ENCODE measurements around the gene KCNK1. TPM values are rescaled to one million over a fixed set of nuclear protein-coding genes. Genes with fewer than 3 reads are reported as not detected.

Gene KCNK1
- total and polyA plus RNA-seq, 4 donors: 2.5 to 12.3 (median 4.5) TPM

DNA sequence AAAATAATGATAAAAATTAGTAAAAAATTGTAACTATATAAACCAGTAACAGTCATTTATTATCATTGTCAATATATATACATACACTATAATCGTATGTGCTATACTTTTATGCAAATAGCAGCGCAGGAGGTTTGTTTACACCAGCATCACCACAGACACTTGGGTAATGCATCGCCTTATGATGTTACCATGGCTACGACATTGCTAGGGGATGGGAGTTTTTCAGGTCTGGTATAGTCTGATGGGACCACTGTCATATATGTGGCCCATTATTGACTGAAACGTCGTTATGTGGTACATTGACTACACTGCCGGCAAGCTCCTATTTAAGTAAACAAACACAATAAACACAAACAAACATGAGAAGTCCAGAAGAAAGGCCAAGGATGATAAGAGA is 45.6 kb downstream of the KCNK1 start:
- DNase-seq (ENCODE audit: low spot score): no peak

GRCh38 chr1:233661376-233662159 is 47.7 kb downstream of the KCNK1 start:
- Histone ChIP-seq H3K9me3 (ENCODE audit: control insufficient read depth in 4 of 4, low read length in 3 of 4) (no peaks in the 10 kb centered on the region), H3K4me1 (ENCODE audit: control insufficient read depth in 4 of 4, insufficient read depth in 4 of 4, low read length in 3 of 4) (no peaks in the 10 kb centered on the region), H3K27me3 (ENCODE audit: control insufficient read depth in 4 of 4, insufficient read depth in 4 of 4, low read length in 3 of 4) (no peaks in the 10 kb centered on the region), H3K27ac (ENCODE audit: low read depth in 1 of 2, low read length in 2 of 2) (no peak overlapping the region), H3K4me3 (ENCODE audit: low read depth in 1 of 3, low read length in 3 of 3) (no peak overlapping the region), H3K36me3 (ENCODE audit: control insufficient read depth in 4 of 4, insufficient read depth in 3 of 4, low read depth in 1 of 4, low read length in 3 of 4) (peaks cover 0 to 3% (median 0%) of the 10 kb centered on the region in 4 donors), H3K9ac (ENCODE audit: low read depth in 1 of 2, low read length in 2 of 2) (no peak overlapping the region)
- no peak for TF ChIP-seq JUND (IDR thresholded peaks at IDR 0.05)
- DNase-seq (ENCODE audit: low spot score): no peak
- WGBS: 96% methylated on average over 11 of the region's 11 CpGs

More for the DNA sequence above, 45.6 kb downstream of the KCNK1 start:
- H3K4me1 ChIP-seq (ENCODE audit: control insufficient read depth in 4 of 4, insufficient read depth in 4 of 4, low read length in 3 of 4): peaks cover 0 to under 1% (median under 1%) of the 10 kb centered on the region in 4 donors
- H3K9ac ChIP-seq (ENCODE audit: low read depth in 1 of 2, low read length in 2 of 2): no peak overlapping the region
- 92% methylated on average over 7 of the region's 7 CpGs for WGBS
- H3K4me3 ChIP-seq (ENCODE audit: low read depth in 1 of 3, low read length in 3 of 3): no peak overlapping the region
- no peaks in the 10 kb centered on the region for H3K27me3 ChIP-seq (ENCODE audit: control insufficient read depth in 4 of 4, insufficient read depth in 4 of 4, low read length in 3 of 4)
- no peak overlapping the region for H3K27ac ChIP-seq (ENCODE audit: low read depth in 1 of 2, low read length in 2 of 2)
- no peak for TF ChIP-seq NR2F2 (IDR thresholded peaks at IDR 0.05)
- TF ChIP-seq, protein P1, sequence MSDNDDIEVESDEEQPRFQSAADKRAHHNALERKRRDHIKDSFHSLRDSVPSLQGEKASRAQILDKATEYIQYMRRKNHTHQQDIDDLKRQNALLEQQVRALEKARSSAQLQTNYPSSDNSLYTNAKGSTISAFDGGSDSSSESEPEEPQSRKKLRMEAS (IDR thresholded peaks at IDR 0.05): no peak
- no peak for TF ChIP-seq HNF4A (conservative IDR thresholded peaks at IDR 0.05)
- TF ChIP-seq HNF4G (IDR thresholded peaks at IDR 0.05): no peak
- TF ChIP-seq RAD21 (IDR thresholded peaks at IDR 0.05): no peak
- no peak for TF ChIP-seq JUND (IDR thresholded peaks at IDR 0.05)
- no peak for TF ChIP-seq REST (IDR thresholded peaks at IDR 0.05)
- TF ChIP-seq GABPA (IDR thresholded peaks at IDR 0.05 in 1 of 2, conservative IDR thresholded peaks at IDR 0.05 in 1 of 2): no peak
- no peak for TF ChIP-seq CTCF (IDR thresholded peaks at IDR 0.05; ENCODE audit: low read depth, low read length, missing input control)
- H3K9me3 ChIP-seq (ENCODE audit: control insufficient read depth in 4 of 4, low read length in 3 of 4): no peaks in the 10 kb centered on the region
- no peaks in the 10 kb centered on the region for H3K36me3 ChIP-seq (ENCODE audit: control insufficient read depth in 4 of 4, insufficient read depth in 3 of 4, low read depth in 1 of 4, low read length in 3 of 4)

DNA sequence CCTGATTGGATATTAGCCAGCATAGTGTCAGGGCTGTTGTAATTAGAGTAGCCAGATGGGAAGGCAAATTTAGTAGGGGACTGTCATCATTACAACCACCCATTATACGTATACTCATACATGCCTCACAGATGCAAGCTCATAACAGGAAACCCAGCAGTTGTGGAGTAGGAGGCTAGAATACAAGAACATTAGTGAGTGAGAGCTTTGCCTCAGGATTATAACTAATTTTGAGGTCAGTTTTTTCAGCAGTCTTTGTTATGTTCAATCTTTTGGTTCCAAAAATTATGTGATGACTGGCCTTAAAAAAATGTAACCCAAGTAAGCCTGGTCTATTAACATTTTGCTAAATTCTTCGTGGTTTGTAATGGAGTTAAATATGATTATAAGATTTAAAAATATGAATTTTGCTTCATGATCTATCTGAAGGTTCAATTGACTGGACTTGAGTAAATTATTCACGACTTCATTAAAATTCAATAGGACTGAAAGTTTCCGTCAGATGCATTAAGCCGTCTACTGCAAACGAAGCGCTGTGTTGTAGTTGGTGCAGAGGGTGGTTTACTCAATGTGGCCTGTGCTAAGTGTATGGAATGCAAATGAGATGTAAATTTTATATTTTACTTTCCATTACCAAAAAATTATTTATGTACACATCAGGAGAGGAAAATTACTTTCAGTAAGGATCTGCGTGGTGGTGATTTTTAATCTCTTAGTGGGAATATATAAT is 48.8 kb downstream of the KCNK1 start:
- Histone ChIP-seq H3K9ac (ENCODE audit: low read depth in 1 of 2, low read length in 2 of 2) (no peak overlapping the region), H3K4me3 (ENCODE audit: low read depth in 1 of 3, low read length in 3 of 3) (no peak overlapping the region), H3K4me1 (ENCODE audit: control insufficient read depth in 4 of 4, insufficient read depth in 4 of 4, low read length in 3 of 4) (no peaks in the 10 kb centered on the region), H3K36me3 (ENCODE audit: control insufficient read depth in 4 of 4, insufficient read depth in 3 of 4, low read depth in 1 of 4, low read length in 3 of 4) (peaks cover 0 to 3% (median under 1%) of the 10 kb centered on the region in 4 donors), H3K27ac (ENCODE audit: low read depth in 1 of 2, low read length in 2 of 2) (no peak overlapping the region), H3K27me3 (ENCODE audit: control insufficient read depth in 4 of 4, insufficient read depth in 4 of 4, low read length in 3 of 4) (no peaks in the 10 kb centered on the region), H3K9me3 (ENCODE audit: control insufficient read depth in 4 of 4, low read length in 3 of 4) (no peaks in the 10 kb centered on the region)
- TF ChIP-seq NR2F2 (IDR thresholded peaks at IDR 0.05) (no peak), EGR1 (IDR thresholded peaks at IDR 0.05; ENCODE audit: low read depth in 2 of 2) (no peak), FOXA2 (IDR thresholded peaks at IDR 0.05) (no peak), CTCF (IDR thresholded peaks at IDR 0.05; ENCODE audit: low read depth, low read length, missing input control) (no peak), ZBTB33 (IDR thresholded peaks at IDR 0.05) (no peak)
- DNase-seq (ENCODE audit: low spot score): no peak
- 90% methylated on average over 8 of the region's 8 CpGs for WGBS

Data from liver (tissue), 9 donors.